GM18508 (cell line): ENCODE measurements around the gene GOLGA6C.
"Not testable (repeated sequence)": the region's sequence is repeated elsewhere in the genome, so short reads cannot be mapped to it uniquely, and the experiment has no call there.

Experiments used
- ATAC-seq: cut with Tn5 transposase; IDR thresholded peaks from one replicate; pipeline ENCODE4 v1.9.1; 2021; ENCODE audit warnings: moderate number of reproducible peaks; ENCODE audit not compliant: insufficient read depth, unreplicated experiment

GOLGA6C gene

GRCh38 chr15:75312548-75312947, 54.4 kb downstream of the GOLGA6C start:
- ATAC-seq, result not testable (repeated sequence)

DNA sequence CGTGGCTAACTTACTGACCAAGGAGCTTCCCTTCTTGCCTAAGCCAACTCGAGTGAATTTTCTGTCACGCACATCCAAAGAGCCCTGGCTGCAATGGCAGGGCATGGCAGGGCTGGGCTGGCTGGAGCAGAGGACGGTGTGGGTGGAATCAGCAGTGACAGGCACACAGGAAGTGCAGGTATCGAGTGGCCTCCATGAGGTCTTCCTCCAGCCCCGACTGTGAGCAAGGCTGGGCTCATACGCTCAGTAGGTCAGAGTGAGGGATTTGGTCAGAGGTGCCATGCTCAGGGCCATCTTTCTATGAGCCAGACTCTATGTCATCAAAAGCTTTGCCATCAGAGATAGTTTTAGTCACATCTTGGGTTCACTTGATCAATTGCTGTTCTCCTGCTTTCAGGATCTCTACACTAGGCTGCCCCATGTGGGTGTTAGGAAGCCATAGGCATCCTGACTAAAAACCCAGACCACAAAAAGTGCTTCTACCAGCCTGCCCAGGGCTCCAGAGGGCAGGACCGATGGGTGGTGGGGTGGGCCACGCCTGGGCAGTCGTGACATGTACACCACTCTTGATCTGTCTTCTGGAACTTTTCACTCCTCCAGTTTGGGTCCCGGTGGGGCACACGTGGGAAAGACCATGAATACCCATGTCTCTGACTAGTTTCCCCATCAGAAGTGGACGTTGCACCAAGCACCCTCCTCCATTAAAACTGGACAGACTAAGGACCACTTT, 55.1 kb downstream of the GOLGA6C start:
- ATAC-seq, result no peak

- ATAC-seq, result no peak
These were observed 56.6 kb downstream of the GOLGA6C start for GRCh38 chr15:75314552-75315290.

DNA sequence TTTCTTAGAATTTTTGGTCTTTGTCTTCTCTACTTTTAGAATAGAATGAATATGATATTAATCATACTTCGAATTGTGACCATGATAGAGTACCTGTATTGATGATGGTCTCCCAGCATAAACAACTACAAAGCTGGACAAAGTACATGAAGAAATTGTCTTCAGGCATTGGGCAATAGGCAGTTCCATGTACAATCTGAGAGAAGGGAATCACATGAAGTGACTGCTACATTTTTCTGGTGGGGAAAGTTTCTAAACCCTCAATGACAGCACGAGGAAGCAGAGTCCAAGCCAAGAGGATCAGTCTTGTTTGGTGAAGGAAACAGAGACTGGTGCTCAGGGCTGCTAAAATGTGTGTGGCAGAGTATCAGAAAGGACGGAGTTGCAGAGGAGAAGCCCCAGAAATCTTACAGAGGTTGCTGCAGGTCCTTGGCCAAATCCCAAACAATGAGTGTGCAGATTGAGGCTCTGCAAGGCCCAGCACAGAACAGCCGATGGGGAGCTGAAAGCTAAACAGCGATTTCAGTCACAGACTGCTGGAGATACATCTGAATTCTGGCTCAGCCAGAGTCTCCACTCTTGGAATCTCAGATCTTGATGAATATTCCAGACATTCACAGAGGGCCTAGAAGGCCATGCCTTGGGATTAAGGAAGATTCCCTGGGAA, 61.2 kb downstream of the GOLGA6C start:
- ATAC-seq, result not testable (repeated sequence)
